GM21390 (cell line): Measurements from ENCODE around the gene CEP128.

Experiments used
- ATAC-seq: cut with Tn5 transposase; IDR thresholded peaks from one replicate; pipeline ENCODE4 v1.9.1; 2021; ENCODE audit not compliant: unreplicated experiment

CEP128 gene

GRCh38 chr14:80624581-80624980, 317.0 kb downstream of the CEP128 start:
- no peak for ATAC-seq

DNA sequence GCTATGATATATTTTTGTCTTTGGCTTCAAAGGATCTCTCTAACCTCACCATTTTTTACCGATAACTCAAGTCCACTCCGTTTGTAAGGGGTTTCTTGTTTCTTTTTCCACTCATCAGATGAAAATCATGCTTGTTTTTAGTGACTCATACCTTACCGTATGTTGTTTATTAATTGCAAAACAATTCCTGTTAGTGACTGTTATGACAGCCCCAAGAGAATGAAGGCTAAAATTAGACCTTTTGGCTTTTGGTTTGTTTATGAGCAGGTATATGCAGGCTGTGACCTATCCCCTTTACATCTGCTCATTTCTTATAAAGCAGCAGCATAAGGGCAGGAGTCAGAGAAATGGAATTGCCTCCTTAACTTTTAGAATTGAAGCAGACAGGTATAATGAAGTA, 319.8 kb downstream of the CEP128 start:
- peak; percentile 84 for ATAC-seq

DNA sequence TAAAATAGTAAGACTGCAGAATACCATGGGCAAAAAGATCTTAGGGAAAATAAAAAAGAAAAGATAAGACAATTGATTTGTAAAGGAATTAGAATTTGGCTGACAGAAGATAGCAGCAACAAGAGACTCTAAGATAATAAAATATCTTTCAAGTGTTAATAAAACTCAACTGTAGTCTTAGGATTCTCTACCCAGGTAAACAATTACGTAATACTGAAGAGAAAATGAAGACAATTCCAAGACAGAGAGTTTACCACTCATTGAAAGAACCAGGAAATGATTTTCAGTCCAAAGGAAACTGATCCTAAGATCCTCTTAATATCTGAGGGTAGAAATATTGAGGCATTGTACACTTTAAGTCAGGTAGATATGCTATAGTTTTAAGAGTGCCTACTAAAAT, 321.1 kb downstream of the CEP128 start:
- no peak for ATAC-seq

DNA sequence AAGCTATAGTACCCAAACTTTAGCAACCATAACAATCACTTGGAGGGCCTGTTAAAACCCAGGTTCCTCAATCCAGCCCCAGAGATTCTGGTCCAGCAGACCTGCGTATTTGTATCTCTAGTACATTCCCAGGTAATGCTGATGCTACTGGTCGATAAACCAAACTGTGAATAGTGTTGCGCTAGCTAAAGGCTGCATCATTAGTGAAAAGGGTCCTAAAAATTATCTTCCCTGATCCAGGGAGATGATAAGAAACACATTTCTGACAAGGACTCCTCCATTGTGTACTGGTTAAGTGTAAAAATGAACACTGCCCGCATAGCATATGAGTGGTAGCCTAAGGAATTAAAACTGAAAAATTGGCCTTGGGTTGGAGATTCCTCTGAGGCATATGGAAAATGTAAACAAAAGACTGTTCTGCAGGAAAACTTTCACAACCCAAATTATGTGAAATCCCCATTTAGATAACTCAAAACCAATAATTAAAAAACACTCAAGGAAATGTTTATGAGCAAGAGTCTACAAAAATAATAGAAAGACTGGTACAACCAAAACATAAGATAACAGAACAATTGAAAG, 322.7 kb downstream of the CEP128 start:
- no peak for ATAC-seq

DNA sequence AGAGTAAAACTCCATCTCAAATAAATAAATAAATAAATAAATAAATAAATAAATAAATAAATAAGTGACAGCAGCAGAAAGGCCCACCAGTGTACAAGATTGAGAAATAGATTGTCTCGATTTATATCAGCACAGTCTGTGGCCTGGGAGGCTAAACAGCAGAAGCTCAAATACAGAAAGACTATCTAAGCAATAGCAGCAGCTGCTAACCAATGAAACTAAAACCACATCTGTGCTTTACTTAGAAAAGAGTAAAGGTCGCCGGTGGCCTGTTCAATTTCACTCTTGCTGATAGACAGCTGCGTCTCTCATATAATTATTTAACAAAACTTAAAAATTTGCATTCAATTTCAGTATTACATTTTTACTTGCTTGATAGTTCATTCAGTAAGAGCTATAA, 325.7 kb downstream of the CEP128 start:
- ATAC-seq = peak; percentile 94

DNA sequence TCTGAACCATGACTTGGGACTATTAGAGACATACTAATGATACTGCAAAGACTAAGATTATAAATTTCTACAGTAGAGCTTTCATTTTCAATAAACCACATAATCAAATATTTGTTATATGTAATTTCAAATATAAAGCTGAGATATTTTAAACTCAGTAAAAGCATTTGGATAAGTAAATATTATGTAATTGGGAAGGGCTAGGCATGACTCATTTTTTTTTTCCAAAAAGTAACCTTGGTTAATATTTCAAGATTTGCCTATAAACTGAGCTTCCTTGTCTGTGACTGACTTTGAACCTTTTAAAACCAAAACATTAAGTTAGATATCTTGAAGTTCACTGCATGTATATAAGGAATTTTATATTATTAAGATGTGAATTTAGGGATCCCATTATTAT, 332.5 kb downstream of the CEP128 start:
- ATAC-seq = no peak

- ATAC-seq = no peak
These were observed 333.0 kb downstream of the CEP128 start for GRCh38 chr14:80608563-80608962.

DNA sequence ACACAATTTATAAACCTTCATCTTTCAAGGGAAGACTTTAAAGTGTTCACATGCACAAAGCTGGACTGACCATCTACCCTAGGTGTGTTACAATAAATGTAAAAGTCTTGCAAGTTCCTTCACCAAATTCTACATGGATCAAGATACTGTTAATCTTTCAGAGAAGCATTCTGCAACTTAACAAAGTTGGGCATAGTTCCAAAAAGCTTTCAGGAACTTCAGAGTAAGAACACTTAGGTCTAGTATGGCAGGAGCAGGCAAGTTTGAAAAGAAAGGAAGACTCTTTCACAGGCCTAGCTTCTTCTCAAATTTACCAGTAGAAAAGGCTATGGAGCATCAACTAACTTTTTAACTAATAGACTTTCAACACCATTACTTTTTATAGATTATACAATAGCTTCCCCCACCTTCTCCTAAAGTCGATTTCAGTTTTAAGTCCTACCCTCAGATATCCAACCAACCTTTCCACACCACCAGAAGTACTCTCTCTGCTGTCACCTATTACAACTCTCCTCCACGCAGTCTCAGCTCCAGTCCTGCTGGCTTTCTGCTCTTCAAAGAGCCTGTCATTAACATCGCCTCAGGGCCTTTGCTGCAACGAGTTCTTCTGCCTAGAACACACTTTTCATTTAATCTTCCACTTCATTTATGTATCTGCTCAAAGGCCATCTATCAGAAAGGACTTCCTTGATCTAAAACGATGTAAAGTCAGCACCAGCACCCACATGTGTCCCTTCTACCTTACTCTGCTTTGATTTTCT, 333.9 kb downstream of the CEP128 start:
- no peak for ATAC-seq

- no peak for ATAC-seq
These were observed 335.2 kb downstream of the CEP128 start for GRCh38 chr14:80606347-80606772.

DNA sequence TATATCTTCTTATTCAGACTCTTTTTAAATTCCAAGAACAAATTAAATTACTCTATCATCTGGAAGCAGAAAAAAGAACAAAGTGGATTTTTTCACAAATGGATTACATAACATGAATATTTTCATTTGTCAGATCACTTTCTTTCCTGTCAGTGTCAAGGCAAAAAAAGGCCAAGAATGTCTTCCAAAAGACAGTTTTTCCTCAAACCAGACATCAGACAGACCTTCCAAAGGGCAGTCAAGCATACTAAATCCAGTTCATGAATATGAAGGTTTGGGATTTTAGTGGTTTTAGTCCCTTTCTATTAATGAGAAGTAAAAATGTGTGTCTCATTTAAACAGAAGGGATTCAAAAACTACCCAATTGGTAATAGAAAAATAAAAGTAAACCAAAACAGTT, 336.0 kb downstream of the CEP128 start:
- no peak for ATAC-seq

DNA sequence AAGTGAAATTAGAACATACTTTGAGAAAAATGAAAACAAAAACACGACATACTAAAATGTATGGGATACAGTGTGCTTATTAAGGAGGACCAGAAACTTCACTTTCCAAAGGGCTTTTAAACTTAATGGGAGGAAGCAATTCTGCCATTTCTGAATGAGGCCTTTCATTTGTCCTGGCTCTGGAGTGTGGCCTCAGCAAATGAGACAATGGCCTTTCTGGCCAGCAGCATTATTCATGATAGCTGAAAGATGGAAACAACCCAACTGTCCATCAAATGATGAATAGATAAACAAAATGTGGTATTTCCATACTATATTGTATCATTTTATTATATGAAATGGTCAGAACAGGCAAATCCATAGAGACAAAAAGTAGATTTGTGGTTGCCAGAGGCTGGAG, 338.6 kb downstream of the CEP128 start:
- no peak for ATAC-seq

GRCh38 chr14:80587096-80587724, 354.3 kb downstream of the CEP128 start:
- ATAC-seq = peak; percentile 96

- ATAC-seq = no peak
These were observed 355.4 kb downstream of the CEP128 start for GRCh38 chr14:80586131-80586530.

DNA sequence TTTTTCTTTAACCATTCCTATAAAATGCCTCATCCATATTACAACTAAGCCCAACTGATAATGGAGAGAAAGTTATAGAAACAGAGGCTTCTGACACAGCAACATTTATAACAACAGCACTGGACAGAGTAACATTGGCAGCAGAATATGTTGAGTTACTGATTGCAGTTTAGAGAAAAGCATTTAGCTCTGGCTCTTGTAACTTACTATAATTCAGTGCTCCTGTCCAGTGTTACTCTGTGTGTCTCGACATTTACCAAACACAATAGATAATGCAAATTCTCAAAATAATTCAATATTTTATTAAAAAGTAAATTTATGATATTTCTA, 356.1 kb downstream of the CEP128 start:
- ATAC-seq = no peak

DNA sequence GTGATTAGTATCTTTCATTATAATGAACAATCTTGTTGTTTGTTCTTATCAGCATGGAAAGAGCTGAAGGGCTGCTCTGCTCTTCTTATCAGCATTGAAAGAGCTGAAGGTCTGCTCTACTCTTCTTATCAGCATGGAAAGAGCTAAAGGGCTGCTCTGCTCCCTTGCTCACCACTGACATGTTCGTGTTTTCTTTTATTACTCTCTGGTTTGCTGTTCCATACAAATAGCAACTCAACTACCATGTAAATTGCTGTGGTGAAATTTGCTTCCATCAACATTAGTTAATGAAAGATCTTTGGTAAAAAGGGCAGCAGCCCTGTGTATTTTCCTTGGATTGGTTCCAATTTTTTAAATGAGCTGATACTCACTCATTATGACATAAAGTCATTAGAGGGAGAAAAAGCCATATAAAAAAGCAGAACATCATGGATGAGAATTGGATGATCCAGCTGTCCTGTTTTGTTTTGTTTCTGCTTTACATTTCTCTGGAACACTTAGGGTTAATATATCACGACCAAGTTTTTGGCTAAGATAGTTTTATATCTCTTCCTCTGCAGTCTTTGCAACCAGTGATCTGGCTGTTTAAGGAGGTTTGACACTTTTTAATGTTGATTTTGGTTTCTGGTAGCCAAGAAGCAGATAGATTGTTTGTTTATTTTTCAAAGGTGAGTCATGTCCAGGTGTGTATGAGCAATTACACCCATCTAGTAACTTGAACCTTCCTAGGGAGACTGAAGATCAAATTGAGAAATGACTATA, 356.6 kb downstream of the CEP128 start:
- ATAC-seq = no peak

- ATAC-seq = no peak
These were observed 363.9 kb downstream of the CEP128 start for GRCh38 chr14:80577599-80577998.

DNA sequence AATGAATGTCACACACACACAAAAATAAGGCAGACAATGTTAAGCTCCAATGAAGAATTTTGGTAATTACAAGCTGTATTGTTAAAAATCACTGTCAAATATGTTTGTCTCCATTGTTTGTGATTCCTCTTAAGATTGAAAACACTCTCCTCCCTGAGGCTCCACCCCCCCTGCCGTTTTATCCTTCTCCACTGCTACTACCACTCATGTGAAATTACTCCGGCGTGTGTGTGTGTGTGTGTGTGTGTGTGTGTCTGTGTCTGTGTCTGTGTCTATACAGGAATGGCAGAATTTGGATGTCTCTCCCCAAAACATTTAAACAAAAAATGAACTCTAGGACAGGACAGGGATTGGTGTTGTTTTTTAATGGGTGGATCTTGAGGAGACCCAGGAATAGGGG, 365.1 kb downstream of the CEP128 start:
- no peak for ATAC-seq

GRCh38 chr14:80575763-80576162, 365.8 kb downstream of the CEP128 start:
- no peak for ATAC-seq

DNA sequence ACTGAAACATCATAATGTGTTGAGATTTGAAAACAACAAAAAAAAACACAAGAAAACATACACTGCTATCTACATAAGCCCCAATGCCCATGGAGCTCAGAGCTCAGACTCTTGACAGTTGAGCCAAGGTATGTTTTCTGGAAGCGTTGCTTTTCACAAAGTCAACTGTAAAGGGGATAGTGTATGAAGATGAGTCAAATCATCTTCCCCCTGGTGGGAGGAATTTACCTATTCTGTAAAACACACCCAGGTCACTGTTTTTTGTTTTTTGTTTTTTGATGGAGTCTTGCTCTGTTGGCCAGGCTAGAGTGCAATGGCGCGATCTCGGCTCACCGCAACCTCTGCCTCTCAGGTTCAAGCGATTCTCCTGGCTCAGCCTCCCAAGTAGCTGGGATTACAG, 368.9 kb downstream of the CEP128 start:
- no peak for ATAC-seq

DNA sequence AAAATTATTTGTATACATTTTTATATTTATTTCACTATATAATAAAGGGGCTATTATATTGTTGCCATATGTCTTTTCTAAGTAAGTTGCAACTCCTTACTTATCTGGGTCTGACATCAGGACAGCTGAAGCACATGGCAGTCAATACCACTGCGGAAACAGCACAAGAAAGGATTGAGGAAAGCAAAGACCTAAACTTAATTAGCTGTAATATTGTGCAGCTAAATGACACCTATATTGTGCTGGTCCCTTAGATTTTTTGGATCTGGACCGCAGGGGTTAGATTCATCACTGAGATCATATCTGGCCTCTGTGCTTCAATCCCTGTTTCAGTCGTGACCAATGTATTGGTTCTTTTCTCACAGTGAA, 370.6 kb downstream of the CEP128 start:
- no peak for ATAC-seq

- ATAC-seq = no peak
These were observed 373.5 kb downstream of the CEP128 start for GRCh38 chr14:80567905-80568536.
